GM23248 (cell line): ENCODE data around the gene SESTD1.

ENCODE experiments used
- EZH2 ChIP-seq: fragments of 200-600 bp; sonication (generic); IDR thresholded peaks from 2 replicates; pipeline ENCODE4 v1.6.1; 2018; ENCODE audit warnings: antibody characterized with exemption, mild to moderate bottlenecking; ENCODE audit not compliant: insufficient read depth, poor library complexity, severe bottlenecking
- EZH2phosphoT487 ChIP-seq: fragments of 200-600 bp; sonication (generic); IDR thresholded peaks from 2 replicates; pipeline ENCODE4 v1.6.1; 2018; ENCODE audit warnings: antibody characterized with exemption, moderate library complexity, mild to moderate bottlenecking, low read depth; ENCODE audit not compliant: insufficient read depth

DNA sequence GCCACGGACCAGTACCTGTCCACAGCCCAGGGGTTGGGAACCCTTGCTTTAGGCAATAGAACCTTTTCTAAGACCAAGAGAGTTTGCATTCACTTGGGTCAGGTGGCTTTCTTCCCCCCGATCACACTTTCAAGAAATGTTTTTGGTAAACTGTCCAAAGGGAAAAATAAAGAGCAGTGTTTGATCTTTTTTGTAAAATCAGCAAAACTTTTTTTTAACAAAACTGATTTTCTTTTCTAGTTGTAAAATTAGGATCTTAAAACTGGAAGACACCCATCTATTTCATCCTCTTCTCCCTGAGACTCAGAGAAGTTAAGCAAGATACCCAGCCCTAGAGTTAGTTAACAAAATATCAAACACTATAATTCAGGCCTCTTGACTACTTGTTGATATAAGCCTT lies 6.1 kb upstream of the SESTD1 start:
- TF ChIP-seq EZH2 (no peak), EZH2phosphoT487 (no peak)
